ENCODE data around the gene AKT1.
"Not testable (repeated sequence)": the region's sequence is repeated elsewhere in the genome, so short reads cannot be mapped to it uniquely, and the experiment has no call there.

Gene AKT1

DNA sequence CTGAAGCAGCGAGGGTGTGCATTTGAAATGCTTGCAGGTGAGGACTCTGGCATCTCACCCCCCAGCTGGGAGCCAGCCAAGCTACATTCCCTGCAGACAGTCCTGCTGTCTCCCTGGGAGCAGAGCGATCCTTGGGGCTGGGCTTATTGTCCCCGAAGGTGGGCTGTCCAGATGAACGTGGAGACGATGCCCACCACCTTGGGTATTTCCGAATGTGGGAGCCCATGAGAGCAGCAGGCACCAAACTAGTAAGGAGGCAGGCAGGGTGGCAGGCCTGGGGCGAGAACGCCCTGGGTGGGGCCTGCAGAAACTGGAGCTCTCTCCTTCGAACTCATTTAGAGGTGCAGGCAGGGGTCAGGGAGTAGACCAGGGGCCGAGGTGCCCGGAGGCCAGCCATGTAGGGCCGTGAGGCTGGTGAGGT, 23.8 kb upstream of the AKT1 start:
- no peak for DNase-seq (ENCODE audit: low read depth in 4 of 4, low spot score in 1 of 4)

DNA sequence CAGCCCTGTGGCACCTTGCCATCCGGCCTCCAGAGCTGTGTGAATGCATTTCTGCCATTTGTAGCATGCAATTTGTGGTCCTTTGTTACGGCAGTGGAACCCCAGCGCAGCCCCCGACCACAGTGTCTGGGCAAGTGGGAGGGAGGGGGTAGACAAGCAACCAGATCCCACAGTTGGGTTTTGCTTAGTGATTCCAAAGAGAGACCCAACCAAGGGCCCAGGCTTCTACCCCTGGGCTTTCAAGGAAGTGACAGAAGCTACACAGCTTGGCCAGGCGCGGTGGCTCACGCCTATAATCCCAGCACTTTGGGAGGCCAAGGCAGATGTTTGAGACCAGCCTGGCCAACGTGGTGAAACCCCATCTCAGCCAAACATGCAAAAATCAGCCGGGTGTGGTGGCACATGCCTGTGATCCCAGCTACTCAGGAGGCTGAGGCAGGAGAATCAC, 23.2 kb upstream of the AKT1 start:
- no peak for DNase-seq (ENCODE audit: low read depth in 4 of 4, low spot score in 1 of 4)

DNA sequence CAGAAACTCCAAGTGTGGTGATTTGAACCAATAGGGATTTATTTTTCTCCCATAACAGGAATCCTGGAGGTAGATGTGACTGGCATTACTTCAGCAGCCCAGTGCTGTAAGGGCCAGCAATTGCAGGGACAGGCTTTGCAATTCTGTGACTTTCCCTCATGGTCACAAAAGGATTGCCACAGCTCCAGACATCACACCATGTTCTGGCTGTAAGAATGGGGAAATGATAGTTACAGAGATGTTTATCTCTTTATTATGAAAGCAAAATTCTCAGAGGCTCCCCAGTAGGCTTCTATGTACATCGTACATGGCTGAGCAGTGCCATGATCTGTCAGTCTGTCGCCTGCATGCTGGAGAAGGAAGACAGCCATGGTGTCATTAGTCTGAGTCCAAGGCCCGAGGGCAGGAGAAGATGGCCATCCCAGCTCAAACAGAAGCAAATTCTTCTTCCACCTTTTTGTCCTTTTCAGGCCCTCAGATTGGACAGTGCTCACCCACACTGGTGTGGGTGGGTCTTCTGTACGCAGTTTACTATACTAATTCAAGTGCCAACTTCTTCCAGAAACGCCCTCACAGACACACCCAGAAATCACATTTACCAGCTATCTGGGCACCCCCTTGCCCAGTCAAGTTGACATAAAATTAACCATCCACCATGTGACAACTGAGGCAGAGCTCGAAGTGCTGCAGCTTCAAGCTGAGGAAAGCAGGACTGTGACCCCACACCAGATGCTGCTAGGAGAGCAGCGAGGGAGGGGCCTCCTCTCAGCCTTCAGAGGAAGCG, 22.6 kb upstream of the AKT1 start:
- DNase-seq (ENCODE audit: low read depth in 4 of 4, low spot score in 1 of 4), result no peak

DNA sequence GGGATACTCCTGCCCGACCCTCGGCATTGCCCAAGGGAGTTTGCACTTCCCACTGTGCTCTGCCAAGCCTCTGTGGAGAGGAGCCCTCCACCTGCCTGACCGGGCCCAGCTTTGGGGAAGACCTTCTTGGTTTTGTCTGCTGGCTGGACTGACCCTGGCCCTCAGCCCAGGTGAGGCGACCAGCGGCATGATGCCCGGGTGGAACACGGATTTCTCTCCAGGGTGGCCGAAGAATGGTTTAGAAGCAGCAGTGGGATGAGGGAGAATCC, 21.0 kb upstream of the AKT1 start:
- DNase-seq (ENCODE audit: low read depth in 4 of 4, low spot score in 1 of 4), result no peak

DNA sequence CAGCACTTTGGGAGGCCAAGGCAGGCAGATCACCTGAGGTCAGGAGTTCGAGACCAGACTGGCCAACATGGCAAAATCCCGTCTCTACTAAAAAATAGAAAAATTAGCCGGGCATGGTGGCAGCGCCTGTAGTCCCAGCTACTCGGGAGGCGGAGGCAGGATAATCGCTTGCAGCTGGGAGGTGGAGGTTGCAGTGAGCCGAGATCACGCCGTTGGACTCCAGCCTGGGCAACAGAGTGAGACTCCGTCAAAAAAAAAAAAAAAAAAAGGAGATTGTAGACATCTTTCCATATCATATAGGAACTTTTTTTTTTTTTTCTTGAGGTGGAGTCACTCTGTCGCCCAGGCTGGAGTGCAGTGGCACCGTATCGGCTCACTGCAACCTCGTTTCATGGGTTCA, 19.2 kb upstream of the AKT1 start:
- DNase-seq (ENCODE audit: low read depth in 4 of 4, low spot score in 1 of 4), result not testable (repeated sequence)

DNA sequence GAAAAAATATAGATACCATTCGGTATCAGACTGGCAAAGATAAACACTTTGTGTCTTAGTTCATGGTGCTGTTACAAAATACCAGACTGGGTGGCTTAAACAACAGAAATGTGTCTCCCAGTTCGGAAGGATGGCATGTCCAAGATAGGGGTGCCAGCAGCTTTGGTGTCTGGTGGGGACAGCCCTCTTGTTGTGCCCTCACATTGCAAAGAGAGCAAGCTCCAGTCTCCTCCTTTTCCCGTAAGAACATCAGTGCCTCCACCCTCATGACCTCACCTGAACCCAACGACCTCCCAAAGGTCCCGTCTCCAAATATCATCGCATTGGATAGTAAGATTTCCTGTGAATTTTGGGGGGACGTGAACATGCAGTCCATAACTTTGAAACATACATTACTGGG, 17.7 kb upstream of the AKT1 start:
- DNase-seq (ENCODE audit: low read depth in 4 of 4, low spot score in 1 of 4), result no peak

DNA sequence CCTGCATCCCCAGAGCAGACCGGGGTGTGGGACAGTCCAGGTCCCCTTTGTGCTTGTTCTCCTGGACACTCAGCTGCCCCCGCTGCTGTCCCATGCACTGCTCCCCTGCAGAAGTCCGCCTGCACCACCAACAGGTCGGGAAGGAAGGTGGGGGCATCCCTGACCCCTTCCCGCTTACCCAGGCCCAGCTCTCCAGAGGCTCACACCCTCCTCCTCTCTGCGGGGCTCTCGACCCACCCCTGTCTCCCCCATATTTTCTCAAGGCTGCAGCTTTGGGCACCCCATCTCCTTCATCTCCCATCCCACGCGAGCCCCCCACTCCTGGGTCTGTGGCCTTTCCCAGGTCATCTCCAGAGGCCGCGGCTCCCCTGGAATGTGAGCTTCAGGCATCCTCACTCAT, 14.8 kb upstream of the AKT1 start:
- DNase-seq (ENCODE audit: low read depth in 4 of 4, low spot score in 1 of 4), result no peak

DNA sequence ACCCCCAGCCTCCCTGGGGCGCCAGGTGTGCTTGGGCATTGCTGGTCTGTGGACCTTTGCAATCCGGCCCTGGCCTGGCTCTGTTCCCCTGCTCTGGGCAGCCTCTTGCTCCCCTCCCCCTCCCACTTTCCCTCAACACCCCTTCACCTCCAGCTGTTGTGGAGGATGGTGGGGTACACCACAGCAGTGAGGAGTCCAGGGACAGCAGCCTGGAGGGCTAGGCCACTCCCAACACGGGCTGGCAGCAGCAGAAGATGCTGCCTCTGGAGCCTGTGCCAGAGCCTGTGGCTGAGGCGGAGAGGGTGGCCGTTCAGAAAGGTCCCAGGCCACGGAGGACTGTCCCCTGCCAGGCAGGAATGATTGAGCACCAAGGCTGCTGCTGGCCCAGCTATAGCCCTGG, 12.9 kb upstream of the AKT1 start:
- no peak for DNase-seq (ENCODE audit: low read depth in 4 of 4, low spot score in 1 of 4)

DNA sequence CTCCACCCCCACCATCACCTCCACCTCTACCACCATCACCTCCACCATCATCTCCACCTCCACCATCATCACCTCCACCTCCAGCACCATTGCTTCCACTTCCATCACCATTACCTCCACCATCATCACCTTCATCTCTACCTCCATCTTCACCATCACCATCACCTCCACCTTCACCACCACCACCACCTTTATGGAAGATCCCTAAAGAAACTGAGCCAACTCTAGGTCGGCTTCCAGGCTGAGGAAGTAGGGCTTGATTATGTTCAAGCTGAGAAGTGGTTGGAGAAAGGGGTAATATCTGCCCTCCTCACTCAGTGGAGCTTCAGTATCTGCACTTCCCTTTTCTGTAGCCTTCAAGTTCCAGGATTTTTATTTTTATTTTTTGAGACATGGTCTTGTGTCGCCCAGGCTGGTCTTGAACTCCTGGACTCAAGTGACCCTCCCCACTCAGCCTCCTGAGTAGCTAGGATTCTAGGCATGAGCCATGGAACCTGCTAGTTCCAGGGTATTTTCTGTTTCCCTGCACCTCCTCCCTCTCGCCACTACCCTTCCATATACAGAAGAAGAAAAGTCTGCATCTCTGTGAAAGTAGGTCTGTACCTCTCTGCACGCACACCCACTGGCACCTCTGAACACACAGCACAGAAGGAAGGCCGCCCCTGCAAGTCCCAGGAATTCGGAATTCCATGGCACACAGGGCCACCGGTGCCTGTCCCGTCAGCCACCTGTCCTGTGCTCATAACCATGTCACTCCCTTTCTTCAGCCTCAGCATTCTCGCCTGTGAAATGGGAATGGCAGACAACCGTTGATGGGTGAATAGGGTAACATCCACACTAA, 11.3 kb upstream of the AKT1 start:
- no peak for DNase-seq (ENCODE audit: low read depth in 4 of 4, low spot score in 1 of 4)

DNA sequence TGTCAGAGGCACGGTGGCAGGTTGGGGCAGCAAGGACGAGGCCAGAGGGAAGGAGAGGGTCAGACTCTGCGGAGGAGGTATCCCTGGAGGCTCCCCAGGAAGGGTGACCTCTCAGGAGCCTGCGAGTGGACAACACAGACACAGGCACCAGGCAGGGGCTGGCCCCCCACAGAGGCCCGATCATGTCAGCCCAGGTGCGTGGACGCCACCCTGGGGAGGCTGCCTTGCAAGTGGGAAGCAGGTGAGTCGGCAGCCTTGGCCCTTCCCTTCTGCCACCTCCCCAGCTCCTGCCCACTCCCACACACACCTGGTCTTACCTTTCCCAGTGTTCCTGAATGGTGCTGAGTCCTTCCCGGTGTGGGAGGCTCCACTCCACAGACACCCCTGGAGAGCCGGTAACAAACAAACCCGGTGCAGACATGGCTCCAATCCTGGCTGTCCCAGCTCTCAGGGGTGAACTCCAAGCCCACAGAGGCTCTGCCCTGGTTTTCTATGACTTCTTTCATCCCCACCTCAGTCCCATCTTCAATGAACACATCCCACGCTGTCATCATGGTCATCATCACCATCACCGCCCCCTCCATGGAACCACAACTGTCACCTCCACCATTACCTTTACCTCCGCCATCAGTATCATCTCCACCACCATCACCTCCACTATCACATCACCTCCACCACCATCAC, 10.5 kb upstream of the AKT1 start:
- DNase-seq (ENCODE audit: low read depth in 4 of 4, low spot score in 1 of 4), result no peak

DNA sequence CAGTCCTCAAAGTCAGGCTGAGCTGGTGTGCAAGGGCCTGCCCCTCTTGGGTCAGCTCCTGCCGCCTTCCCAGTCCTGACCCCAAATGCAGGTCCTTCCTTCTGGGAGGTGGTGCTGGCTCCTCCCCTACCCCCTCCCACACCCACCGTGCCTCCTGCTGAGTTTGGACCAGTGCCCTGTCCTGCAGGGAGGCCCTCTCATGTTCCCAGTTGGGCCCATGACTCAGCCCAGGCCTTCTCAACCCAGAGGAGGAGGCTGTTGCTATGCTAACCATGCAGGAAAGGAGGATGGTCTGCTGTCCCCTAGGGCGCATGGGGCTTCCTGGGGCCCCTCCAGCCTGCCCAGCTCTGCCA, 9.8 kb upstream of the AKT1 start:
- DNase-seq (ENCODE audit: low read depth in 4 of 4, low spot score in 1 of 4), result no peak

DNA sequence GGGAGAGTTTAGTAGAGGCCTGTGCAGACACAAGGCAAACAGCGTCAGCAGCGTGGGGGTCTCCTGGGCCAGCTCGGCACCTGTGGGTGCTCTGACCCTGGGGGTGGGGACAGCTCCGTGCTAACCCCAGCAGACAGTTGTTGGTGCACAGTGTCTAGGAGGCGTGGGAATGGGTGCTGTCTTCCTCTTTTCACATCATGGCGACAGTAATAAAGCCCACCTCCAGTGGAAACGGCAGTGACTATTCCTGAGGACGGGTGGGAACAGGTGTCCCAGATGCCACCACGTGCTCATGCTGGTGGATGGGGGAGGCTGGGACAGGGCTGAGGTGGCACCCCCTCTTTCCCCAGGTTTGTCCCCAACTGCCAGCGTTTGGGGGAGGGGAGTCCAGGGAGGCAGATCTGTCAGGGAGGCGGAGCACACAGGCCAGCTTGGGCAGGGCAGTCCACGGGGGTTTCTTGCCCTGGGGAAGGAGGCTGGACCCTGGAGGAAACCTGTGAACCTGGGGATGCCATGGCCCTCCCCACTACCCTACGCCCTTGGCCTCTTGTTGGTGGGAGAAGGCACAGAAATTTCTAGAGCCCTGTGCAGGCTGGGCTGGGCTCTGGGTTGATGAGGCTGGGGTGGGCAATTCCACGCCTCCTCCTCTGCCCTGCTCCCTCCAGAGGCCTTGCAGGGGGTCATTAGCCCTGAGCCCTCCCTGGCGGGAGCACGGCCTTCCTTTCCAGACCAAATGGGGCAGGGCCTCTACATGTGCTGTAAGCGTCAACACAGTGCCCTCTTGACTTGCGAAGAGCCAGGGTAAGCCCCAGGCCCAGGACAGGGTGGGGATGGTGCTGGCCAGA, 9.2 kb upstream of the AKT1 start:
- no peak for DNase-seq (ENCODE audit: low read depth in 4 of 4, low spot score in 1 of 4)

DNA sequence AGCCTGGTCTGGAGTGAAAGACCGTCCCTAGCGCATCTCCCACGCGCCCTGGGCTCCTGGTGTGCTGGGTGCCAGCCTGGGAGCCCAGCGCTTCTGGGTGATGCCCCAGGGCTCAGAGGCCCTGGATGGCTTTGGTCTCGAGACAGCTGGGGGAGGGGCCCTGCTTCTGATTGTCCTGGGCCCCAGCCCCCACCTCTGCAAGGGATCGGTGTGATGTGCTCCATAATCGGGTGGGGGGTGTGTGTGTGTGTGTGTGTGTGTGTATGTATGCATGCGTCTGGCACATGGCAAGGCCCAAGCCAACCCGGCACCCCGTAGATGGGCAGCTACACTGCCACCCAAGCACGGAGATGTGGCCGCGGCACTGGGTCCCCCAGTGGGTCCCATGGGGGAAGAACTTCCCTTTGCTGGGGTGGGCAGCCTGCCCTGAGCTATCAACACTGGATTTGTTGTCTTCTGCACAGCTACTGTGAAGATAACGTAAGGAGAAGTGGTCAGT, 8.4 kb upstream of the AKT1 start:
- DNase-seq (ENCODE audit: low read depth in 4 of 4, low spot score in 1 of 4), result no peak

DNA sequence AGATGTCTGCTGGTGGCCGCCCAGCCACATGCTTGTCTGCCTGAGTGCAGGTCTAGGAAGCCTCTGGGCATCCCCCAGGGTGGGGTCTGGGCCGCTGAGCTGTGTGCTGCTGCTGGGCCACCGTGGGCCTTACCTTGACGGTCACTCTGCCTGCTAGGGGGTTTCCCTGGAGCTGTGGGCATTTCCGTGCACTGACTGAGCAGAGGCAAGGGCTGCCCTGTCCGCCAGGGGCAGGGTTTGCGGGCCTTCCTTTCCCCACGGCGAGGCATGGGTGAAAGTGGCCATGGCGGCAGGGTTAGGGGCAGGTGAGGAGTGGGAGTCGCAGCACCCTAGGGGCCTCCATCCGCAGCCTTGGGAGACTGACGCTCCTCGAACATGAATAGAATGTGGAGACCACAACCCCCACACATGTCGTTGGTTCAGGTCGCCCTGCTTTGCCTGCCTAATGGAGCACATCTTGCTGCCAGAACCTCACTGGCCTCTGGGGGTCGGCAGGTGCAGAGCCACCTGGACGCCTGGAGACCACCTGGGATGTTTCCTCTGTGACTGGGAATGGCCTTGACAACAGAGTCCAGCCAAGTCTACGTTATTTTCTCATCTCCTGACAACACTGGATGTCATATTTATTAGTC, 7.8 kb upstream of the AKT1 start:
- no peak for DNase-seq (ENCODE audit: low read depth in 4 of 4, low spot score in 1 of 4)

DNA sequence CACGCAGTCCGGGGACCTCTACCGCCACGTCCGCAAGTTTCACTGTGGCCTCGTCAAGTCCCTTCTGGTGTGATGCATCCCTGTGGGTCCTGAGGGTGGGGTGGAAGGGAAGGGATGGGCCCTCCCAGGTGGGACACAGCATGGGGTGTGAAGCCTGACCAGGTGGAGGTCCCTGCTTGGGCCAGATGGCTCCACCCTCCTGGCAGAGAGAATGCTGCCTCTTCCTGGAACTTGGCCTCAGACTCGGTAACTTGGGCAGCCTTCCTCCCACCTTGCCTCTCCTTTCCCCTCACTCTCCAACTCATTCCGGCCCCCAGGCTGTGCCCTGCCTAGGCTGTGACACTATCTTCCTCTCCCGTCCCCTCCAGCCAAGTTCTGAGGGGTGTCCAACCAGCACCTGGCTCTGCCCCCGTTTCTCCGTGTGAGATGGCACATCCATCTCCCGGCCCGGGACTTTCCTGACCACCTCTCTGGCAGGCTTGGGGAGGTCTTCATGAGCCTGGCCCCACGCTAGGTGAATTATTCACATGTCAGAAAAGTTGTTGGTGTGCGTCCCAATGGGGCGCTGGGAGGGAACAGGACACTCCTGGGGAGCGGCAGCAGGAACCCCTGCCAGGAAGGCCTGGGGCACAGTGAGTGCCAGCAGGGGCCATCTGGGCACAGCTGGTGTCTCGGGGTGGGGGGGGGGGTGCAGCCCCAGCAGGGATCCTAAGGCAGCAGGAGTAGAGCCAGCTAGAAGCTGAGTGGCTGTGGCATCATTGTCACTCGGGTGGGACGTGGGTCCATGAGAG, 7.0 kb upstream of the AKT1 start:
- DNase-seq (ENCODE audit: low read depth in 4 of 4, low spot score in 1 of 4), result no peak

DNA sequence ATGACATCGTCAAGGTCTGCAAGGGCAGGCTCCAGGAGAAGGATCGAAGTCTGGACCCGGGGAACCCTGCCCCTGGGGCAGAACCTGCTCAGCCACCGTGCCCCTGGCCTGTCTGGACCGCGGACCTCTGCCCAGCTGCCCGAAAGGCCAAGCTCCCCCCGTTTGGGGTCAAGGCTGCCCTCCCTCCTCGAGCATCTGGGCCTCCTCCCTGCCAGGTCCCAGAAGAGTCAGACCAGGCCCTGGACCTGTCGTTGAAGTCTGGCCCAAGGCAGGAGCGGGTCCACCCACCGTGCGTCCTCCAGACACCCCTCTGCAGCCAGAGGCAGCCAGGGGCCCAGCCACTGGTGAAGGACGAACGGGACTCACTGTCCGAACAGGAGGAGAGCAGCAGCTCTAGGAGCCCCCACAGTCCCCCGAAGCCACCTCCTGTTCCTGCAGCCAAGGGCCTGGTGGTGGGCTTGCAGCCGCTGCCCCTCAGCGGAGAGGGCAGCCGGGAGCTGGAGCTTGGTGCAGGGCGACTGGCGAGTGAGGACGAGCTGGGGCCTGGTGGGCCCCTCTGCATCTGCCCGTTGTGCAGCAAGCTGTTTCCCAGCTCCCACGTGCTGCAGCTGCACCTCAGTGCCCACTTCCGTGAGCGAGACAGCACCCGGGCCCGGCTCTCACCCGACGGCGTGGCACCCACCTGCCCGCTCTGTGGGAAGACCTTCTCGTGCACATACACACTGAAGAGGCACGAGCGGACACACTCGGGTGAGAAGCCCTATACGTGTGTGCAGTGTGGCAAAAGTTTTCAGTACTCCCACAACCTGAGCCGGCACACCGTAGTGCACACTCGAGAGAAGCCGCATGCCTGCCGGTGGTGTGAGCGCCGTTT, 6.2 kb upstream of the AKT1 start:
- DNase-seq (ENCODE audit: low read depth in 4 of 4, low spot score in 1 of 4), result no peak

DNA sequence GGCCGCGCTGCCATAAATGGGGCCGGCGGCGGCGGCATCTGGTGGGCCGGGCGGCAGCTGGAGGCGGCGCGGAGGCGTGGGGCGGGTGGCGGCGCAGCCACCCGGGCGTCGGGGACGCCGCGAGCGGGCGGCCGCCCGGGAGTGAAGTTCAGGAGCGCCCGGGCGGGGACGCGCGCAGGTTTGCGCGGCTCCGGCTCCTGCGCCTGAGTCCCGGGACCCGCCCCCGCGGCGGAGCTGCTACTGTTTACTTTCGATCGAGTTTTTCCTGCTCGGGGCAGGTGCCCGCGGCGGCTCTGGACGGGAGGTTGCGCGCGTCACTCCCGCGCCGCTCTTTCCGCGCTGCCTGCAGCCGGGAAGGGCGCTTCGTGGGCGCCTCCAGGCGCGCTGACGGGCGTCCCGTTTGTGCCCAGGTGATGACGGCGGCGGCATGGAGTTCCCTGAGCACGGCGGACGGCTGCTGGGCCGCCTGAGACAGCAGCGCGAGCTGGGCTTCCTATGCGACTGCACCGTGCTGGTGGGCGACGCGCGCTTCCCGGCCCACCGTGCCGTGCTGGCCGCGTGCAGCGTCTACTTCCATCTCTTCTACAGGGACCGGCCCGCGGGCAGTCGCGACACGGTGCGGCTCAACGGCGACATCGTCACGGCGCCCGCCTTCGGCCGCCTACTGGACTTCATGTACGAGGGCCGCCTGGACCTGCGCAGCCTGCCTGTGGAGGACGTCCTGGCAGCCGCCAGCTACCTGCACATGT, 5.4 kb upstream of the AKT1 start, which contains the start of gene ZBTB42:
TSS of gene ZBTB42 (plus strand) at position 331 of the 749 bp plus-strand sequence. CDS start at position 428, 97 bp downstream.
- DNase-seq (ENCODE audit: low read depth in 4 of 4, low spot score in 1 of 4), result peak in 2 of 4 experiments; percentile 41 to 65
